SK-N-SH treated with all-trans-retinoic acid at 6 μM for 48 hours (cell line): ENCODE measurements around the gene USP49.

ENCODE experiments used
- BACH2 ChIP-seq: fragments of 250-450 bp; sonication (Bioruptor Pico); IDR thresholded peaks from 2 replicates; pipeline ENCODE4 v1.9.0; 2021; ENCODE audit warnings: mild to moderate bottlenecking, borderline replicate concordance
- CSDC2 ChIP-seq: fragments of 250-450 bp; sonication (Bioruptor Pico); IDR thresholded peaks from 2 replicates; pipeline ENCODE4 v1.5.0; 2020; ENCODE audit warnings: mild to moderate bottlenecking, moderate library complexity
- GLIS3 ChIP-seq: fragments of 250-450 bp; sonication (Bioruptor Pico); IDR thresholded peaks from 2 replicates; pipeline ENCODE4 v1.5.0; 2020; ENCODE audit warnings: mild to moderate bottlenecking, moderate library complexity
- OSR1 ChIP-seq: fragments of 250-450 bp; sonication (Bioruptor Pico); IDR thresholded peaks from 2 replicates; pipeline ENCODE4 v1.8.0; 2022; ENCODE audit warnings: moderate library complexity, mild to moderate bottlenecking, inconsistent platforms
- PPARA ChIP-seq: fragments of 250-450 bp; sonication (Bioruptor Pico); IDR thresholded peaks from 2 replicates; pipeline ENCODE4 v1.5.0; 2020; ENCODE audit warnings: mild to moderate bottlenecking, borderline replicate concordance
- RARB ChIP-seq: fragments of 250-450 bp; sonication (Bioruptor Pico); IDR thresholded peaks from 2 replicates; pipeline ENCODE4 v1.8.0; 2021; ENCODE audit warnings: mild to moderate bottlenecking, moderate library complexity
- SNAI2 ChIP-seq: fragments of 250-450 bp; sonication (Bioruptor Pico); IDR thresholded peaks from 2 replicates; pipeline ENCODE4 v1.5.0; 2020; ENCODE audit warnings: mild to moderate bottlenecking, moderate library complexity
- TCF4 ChIP-seq: fragments of 250-450 bp; sonication (Bioruptor Pico); IDR thresholded peaks from 2 replicates; pipeline ENCODE4 v1.8.0; 2021; ENCODE audit warnings: mild to moderate bottlenecking, moderate library complexity, borderline replicate concordance
- ZFP3 ChIP-seq: fragments of 250-450 bp; sonication (Bioruptor Pico); IDR thresholded peaks from 2 replicates; pipeline ENCODE4 v1.5.0; 2020; ENCODE audit warnings: mild to moderate bottlenecking, moderate library complexity
- TF ChIP-seq, protein P1 (sequence below): fragments of 250-450 bp; sonication (Bioruptor Pico); IDR thresholded peaks from 2 replicates; pipeline ENCODE4 v1.5.1; 2020; ENCODE audit warnings: low read depth, mild to moderate bottlenecking, moderate library complexity
- TF ChIP-seq, protein P2 (sequence below): fragments of 250-450 bp; sonication (Bioruptor Pico); IDR thresholded peaks from 2 replicates; pipeline ENCODE4 v1.8.0; 2020; ENCODE audit warnings: mild to moderate bottlenecking, moderate library complexity, borderline replicate concordance

DNA sequence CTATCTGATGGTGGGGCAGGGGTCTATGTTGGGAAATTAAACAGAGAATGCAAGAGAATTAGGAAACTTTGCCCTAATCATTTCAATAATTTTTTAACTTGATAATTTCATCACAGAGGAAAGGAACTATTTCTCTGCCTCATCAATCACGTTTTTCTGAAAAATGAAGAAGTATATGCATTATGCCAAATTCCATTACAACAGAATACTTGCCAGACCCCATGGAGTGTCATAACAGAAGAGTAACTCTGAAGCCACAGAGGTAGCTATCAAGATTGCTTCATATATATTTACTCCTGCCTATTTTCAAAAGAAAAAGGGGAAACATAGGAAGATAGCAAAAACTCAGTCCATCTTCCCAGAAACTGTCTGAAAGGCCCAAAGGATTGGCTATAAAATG lies 5.7 kb upstream of the USP49 start:
- TF ChIP-seq, protein P1, sequence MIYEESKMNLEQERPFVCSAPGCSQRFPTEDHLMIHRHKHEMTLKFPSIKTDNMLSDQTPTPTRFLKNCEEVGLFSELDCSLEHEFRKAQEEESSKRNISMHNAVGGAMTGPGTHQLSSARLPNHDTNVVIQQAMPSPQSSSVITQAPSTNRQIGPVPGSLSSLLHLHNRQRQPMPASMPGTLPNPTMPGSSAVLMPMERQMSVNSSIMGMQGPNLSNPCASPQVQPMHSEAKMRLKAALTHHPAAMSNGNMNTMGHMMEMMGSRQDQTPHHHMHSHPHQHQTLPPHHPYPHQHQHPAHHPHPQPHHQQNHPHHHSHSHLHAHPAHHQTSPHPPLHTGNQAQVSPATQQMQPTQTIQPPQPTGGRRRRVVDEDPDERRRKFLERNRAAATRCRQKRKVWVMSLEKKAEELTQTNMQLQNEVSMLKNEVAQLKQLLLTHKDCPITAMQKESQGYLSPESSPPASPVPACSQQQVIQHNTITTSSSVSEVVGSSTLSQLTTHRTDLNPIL (CRISPR knock-in tag): no peak
- TF ChIP-seq OSR1 (CRISPR knock-in tag) (no peak), CSDC2 (no peak), SNAI2 (no peak), ZFP3 (no peak), BACH2 (CRISPR knock-in tag) (no peak), RARB (CRISPR knock-in tag) (no peak), TCF4 (CRISPR knock-in tag) (no peak), GLIS3 (CRISPR knock-in tag) (no peak), PPARA (CRISPR knock-in tag) (no peak)
- TF ChIP-seq, protein P2, sequence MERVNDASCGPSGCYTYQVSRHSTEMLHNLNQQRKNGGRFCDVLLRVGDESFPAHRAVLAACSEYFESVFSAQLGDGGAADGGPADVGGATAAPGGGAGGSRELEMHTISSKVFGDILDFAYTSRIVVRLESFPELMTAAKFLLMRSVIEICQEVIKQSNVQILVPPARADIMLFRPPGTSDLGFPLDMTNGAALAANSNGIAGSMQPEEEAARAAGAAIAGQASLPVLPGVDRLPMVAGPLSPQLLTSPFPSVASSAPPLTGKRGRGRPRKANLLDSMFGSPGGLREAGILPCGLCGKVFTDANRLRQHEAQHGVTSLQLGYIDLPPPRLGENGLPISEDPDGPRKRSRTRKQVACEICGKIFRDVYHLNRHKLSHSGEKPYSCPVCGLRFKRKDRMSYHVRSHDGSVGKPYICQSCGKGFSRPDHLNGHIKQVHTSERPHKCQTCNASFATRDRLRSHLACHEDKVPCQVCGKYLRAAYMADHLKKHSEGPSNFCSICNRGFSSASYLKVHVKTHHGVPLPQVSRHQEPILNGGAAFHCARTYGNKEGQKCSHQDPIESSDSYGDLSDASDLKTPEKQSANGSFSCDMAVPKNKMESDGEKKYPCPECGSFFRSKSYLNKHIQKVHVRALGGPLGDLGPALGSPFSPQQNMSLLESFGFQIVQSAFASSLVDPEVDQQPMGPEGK (CRISPR knock-in tag): no peak
